Measurements from ENCODE around the gene CCDC102A. TPM values are rescaled to one million over a fixed set of nuclear protein-coding genes. Genes with fewer than 3 reads are reported as not detected.

Gene CCDC102A
- total and polyA plus RNA-seq, 2 of the 13 experiments (the other 11 are each of a cell fraction or from before 2014, with no cell fraction given) = 2.1 to 2.8 TPM

- H3K4me1 ChIP-seq (ENCODE audit: insufficient read depth, low read length) = peaks cover 84% of the 10 kb centered on the region
- no peak for ATAC-seq
- no peaks in the 10 kb centered on the region for H3K27me3 ChIP-seq (ENCODE audit: control insufficient read depth in 1 of 2, insufficient read depth in 2 of 2, low read length in 2 of 2)
- peak overlapping the region; percentile 93 for H3K4me2 ChIP-seq (ENCODE audit: low read depth, low read length)
- FAIRE-seq = no peak
- 77% methylated on average over 14 of the region's 15 CpGs for WGBS (ENCODE audit: low lambda C conversion rate)
- peaks cover 21% of the 10 kb centered on the region for H3K79me2 ChIP-seq (ENCODE audit: insufficient read depth, low read length)
- intact Hi-C loops (cut with micrococcal nuclease; ENCODE audit: unreplicated experiment) (no loop called here), in situ Hi-C loops (cut with HindIII; ENCODE audit: extremely low pct_ligation_motif_present, low pct_unique_long_range_greater_than_20kb) (loop anchor here (5.0 kb wide), 1 partner anchor 39 kb away; no protein-coding TSS in a partner anchor)
- BruUV-seq (replicated peaks) = no TSS peak
- POLR2A ChIA-PET = interaction anchor here (0.6 to 5.6 kb wide), 4 partner anchors 10 to 212 kb away, joined by 3 to 55 read pairs (median 11); partner anchors contain the start of genes CIAPIN1, COQ9 and POLR2C
- H3K36me3 ChIP-seq (replicated peaks in 1 of 2; ENCODE audit: control insufficient read depth in 1 of 2, insufficient read depth in 2 of 2, low read length in 2 of 2) = peaks cover 13 to 18% of the 10 kb centered on the region in 2 experiments
- H2AFZ ChIP-seq (ENCODE audit: low read length) = no peak overlapping the region
- CTCF ChIA-PET (ENCODE audit: low intra/inter-chr PET ratio, low total read pairs) = interaction anchor here (1.7 kb wide), 1 partner anchor 41 kb away, joined by 4 read pairs; no protein-coding TSS in a partner anchor
- no peak for TF ChIP-seq XRCC5 (optimal IDR thresholded peaks at IDR 0.05; ENCODE audit: low read length)
- no peak for TF ChIP-seq FOXP1 (IDR thresholded peaks at IDR 0.05)
- no peak for TF ChIP-seq FOXP1 (CRISPR knock-in tag; IDR thresholded peaks at IDR 0.05)
- TF ChIP-seq NR2C2 (CRISPR knock-in tag; IDR thresholded peaks at IDR 0.05; ENCODE audit: borderline replicate concordance) = no peak
- no peak for TF ChIP-seq NR2F6 (IDR thresholded peaks at IDR 0.05)
- no peak for TF ChIP-seq NR2F6 (CRISPR knock-in tag; IDR thresholded peaks at IDR 0.05)
- TF ChIP-seq ZNF260 (CRISPR knock-in tag; IDR thresholded peaks at IDR 0.05; ENCODE audit: borderline replicate concordance, low read depth) = no peak
- TF ChIP-seq KLF13 (CRISPR knock-in tag; IDR thresholded peaks at IDR 0.05) = no peak
- no peak for TF ChIP-seq RCOR2 (CRISPR knock-in tag; IDR thresholded peaks at IDR 0.05)
- no peak for TF ChIP-seq ZNF607 (CRISPR knock-in tag; IDR thresholded peaks at IDR 0.05; ENCODE audit: borderline replicate concordance)
- TF ChIP-seq E2F1 (CRISPR knock-in tag; IDR thresholded peaks at IDR 0.05) = no peak
- no peak for TF ChIP-seq DRAP1 (CRISPR knock-in tag; IDR thresholded peaks at IDR 0.05)
- no peak for TF ChIP-seq MEF2D (CRISPR knock-in tag; IDR thresholded peaks at IDR 0.05)
- TF ChIP-seq TSC22D2 (CRISPR knock-in tag; IDR thresholded peaks at IDR 0.05; ENCODE audit: borderline replicate concordance) = no peak
- no peak for TF ChIP-seq SP4 (CRISPR knock-in tag; IDR thresholded peaks at IDR 0.05)
- TF ChIP-seq ZNF629 (CRISPR knock-in tag; conservative IDR thresholded peaks at IDR 0.05) = no peak
- TF ChIP-seq PBX2 (CRISPR knock-in tag; IDR thresholded peaks at IDR 0.05) = no peak
- TF ChIP-seq ZNF331 (CRISPR knock-in tag; IDR thresholded peaks at IDR 0.05) = no peak
- TF ChIP-seq RFX1 (IDR thresholded peaks at IDR 0.05) = no peak
- no peak for TF ChIP-seq ZNF451 (CRISPR knock-in tag; IDR thresholded peaks at IDR 0.05)
- TF ChIP-seq TMF1 (CRISPR knock-in tag; IDR thresholded peaks at IDR 0.05; ENCODE audit: low read depth) = no peak
- H3K4me3 ChIP-seq (replicated peaks in 1 of 3; ENCODE audit: insufficient read depth in 1 of 3, low read depth in 2 of 3, low read length in 3 of 3) = peak overlapping the region in 1 of 3 experiments; percentile 64; a peak in 1 of 6 replicates
- no peaks in the 10 kb centered on the region for H3K9me3 ChIP-seq (ENCODE audit: low read length)
- H4K20me1 ChIP-seq (ENCODE audit: insufficient read depth, low read length) = peaks cover 8% of the 10 kb centered on the region; the same call in 1 of the 2 replicates
- H3K9ac ChIP-seq (ENCODE audit: insufficient read depth, low read depth, low read length) = no peak overlapping the region
- no peak for DNase-seq (ENCODE audit: low spot score)
- no peak overlapping the region for H3K27ac ChIP-seq (ENCODE audit: extremely low read length, insufficient read depth, low read length)
These were observed 57.8 kb downstream of the CCDC102A start for GRCh38 chr16:57478396-57479204.

Data from HepG2 (cell line).